ENCODE data around the gene NOS3.
A peak's percentile ranks its signal among the peaks of the same experiment; 100 is the strongest.

NOS3 gene

GRCh38 chr7:150975536-150976319, 15.1 kb upstream of the NOS3 start:
- H3K4me3 ChIP-seq (ENCODE audit: low read depth, low read length) = peak overlapping the region; percentile 43; the same call in 1 of the 2 replicates
- no peak for DNase-seq (ENCODE audit: low read depth)
- no peak for TF ChIP-seq CTCF (IDR thresholded peaks at IDR 0.05; ENCODE audit: insufficient read depth, low read depth, low read length, missing control alignments)

- TF ChIP-seq CTCF (IDR thresholded peaks at IDR 0.05; ENCODE audit: insufficient read depth, low read depth, low read length, missing control alignments) = no peak
- no peak overlapping the region for H3K4me3 ChIP-seq (ENCODE audit: low read depth, low read length)
- no peak for DNase-seq (ENCODE audit: low read depth)
Measured at GRCh38 chr7:150976529-150977381, 14.1 kb upstream of the NOS3 start.

- H3K4me3 ChIP-seq (ENCODE audit: low read depth, low read length) = no peak overlapping the region
- DNase-seq (ENCODE audit: low read depth) = no peak
- no peak for TF ChIP-seq CTCF (IDR thresholded peaks at IDR 0.05; ENCODE audit: insufficient read depth, low read depth, low read length, missing control alignments)
Measured at GRCh38 chr7:150977382-150978125, 13.3 kb upstream of the NOS3 start.

GRCh38 chr7:150978126-150978789, 12.6 kb upstream of the NOS3 start, which contains the start of gene KCNH2:
Gene KCNH2, minus strand, starts transcription at chr7:150978321. Its CDS starts 408 bp downstream, at chr7:150977913.
- TF ChIP-seq CTCF (IDR thresholded peaks at IDR 0.05; ENCODE audit: insufficient read depth, low read depth, low read length, missing control alignments) = no peak
- no peak for DNase-seq (ENCODE audit: low read depth)
- H3K4me3 ChIP-seq (ENCODE audit: low read depth, low read length) = peak within 1 kb of the TSS; percentile 29

- H3K4me3 ChIP-seq (ENCODE audit: low read depth, low read length) = no peak overlapping the region
- DNase-seq (ENCODE audit: low read depth) = no peak
- TF ChIP-seq CTCF (IDR thresholded peaks at IDR 0.05; ENCODE audit: insufficient read depth, low read depth, low read length, missing control alignments) = no peak
Measured at GRCh38 chr7:150979713-150980390, 11.0 kb upstream of the NOS3 start.

GRCh38 chr7:150980663-150981062, 10.2 kb upstream of the NOS3 start:
- H3K4me3 ChIP-seq (ENCODE audit: low read depth, low read length) = no peak overlapping the region
- TF ChIP-seq CTCF (IDR thresholded peaks at IDR 0.05; ENCODE audit: insufficient read depth, low read depth, low read length, missing control alignments) = no peak
- DNase-seq (ENCODE audit: low read depth) = no peak

Data from GM12865 (cell line).